GM21737 (cell line): Measurements from ENCODE around the gene KRTAP4-8.
"Not testable (repeated sequence)": the region's sequence is repeated elsewhere in the genome, so short reads cannot be mapped to it uniquely, and the experiment has no call there.

ENCODE experiments used
- ATAC-seq: cut with Tn5 transposase; IDR thresholded peaks from one replicate; pipeline ENCODE4 v1.9.1; 2021; ENCODE audit warnings: mild to moderate bottlenecking, moderate library complexity; ENCODE audit not compliant: unreplicated experiment

KRTAP4-8 gene

DNA sequence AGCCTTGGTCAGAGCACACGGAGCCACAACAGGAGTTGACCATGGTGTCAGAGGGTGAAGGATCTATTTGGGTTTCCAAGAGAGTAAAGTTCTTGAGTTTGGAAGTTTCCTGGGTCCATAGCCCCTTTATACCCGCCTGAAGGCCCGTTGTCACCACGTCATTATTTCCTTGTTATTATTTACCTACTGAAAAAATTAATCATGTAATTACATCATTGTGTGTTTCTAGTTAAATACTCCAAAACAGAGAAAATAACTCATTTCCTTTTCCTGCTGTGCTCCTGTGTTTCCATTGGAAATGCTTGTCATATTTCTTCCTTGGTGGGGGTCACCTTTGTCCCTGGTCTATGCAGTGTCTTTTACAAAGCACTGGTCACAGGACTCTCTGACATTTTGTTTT, at the start of gene KRTAP4-8:
KRTAP4-8 (minus strand) TSS at position 101 of the 400 bp plus-strand sequence; CDS start at position 43, 58 bp downstream.
- ATAC-seq = no peak

DNA sequence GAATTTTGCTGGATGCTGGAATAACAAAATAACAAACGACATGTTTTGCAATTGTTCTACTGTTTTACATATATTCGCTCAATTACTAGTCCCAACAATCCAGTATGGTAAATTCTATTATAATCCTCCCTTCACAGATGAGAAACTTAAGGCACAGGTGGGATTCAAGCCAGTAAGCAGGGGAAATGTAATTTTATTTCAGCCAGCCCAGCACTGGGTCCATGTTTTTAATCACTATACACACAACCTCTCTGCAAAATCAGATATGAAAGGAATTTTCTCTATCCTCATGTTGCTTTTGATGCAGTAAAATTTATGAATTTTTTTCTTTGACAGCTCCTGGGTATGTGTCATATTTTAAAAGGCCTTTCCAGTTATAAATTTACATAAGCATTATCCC, 47.3 kb upstream of the KRTAP4-8 start:
- no peak for ATAC-seq

DNA sequence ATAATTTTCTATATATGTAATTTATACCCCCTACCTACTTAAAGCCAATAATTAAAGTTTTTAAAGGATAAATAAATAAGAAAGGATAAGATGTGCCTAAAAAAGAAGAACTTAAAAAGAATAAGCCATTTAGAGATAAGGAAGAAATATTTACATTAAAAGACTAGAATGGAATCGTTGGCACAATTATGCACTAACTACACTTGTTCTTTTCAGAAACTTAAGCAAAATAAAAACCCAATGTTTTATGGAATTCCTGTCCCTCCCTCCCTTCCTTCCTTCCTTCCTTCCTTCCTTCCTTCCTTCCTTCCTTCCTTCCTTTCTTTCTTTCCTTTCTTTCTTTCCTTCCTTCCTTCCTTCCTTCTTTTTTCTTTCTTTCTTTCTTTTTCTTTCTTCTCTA, 46.9 kb upstream of the KRTAP4-8 start:
- ATAC-seq = no peak

DNA sequence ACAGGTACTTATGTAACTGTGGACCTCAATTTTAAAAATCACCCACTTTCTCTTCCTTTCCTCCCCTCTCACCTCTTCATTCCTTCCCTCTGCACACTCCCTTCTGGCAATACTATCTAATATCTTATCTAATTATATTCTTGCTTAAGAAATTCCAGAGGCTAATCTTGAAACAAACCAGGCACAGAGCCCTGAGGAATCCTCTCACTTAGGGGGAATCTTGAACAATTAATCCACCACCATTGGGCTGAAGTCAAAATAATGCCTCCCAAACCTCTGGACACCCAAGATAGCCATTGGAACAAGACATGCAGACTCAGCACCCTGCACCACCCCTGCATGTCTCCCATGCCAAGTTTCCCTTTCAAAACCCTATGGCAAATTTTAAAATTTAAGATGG, 43.4 kb upstream of the KRTAP4-8 start:
- no peak for ATAC-seq

DNA sequence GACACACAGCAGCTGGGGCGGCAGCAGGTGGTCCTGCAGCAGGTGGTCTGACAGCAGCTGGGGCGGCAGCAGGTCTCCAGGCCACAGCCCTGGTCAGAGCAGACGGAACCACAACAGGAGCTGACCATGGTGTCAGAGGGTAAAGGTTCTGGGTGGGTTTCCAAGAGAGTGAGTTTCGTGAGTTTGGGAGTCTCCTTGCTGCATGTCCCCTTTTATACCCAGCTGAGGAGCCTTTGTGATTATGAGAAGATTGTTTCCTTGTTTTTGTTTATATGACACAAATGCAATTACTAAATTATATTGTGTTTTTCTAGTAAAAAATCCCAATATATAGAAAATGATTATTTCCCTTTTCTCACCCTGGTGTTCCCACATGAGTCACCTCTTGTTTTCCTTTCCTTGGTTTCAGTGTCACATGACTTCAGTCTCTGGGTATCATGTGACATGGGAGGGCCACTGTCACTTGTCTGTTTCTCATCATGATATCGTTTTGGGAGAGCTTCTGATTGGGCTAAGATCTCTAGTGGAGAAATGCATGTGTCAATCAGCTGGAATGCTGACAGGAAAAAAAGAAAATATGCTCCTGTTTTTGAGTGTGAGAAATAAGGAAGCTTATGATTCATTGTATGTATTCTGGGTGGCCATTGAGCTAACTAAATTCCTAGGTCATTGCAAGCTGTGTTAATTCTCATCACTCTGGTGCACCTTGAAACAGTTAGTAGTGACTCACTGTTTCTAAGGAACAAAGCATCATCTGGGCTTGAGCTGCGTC, 42.6 kb upstream of the KRTAP4-8 start, which contains the start of gene KRTAP4-6:
KRTAP4-6 (minus strand) TSS at position 185 of the 772 bp plus-strand sequence; CDS start at position 128, 57 bp downstream.
- no peak for ATAC-seq

DNA sequence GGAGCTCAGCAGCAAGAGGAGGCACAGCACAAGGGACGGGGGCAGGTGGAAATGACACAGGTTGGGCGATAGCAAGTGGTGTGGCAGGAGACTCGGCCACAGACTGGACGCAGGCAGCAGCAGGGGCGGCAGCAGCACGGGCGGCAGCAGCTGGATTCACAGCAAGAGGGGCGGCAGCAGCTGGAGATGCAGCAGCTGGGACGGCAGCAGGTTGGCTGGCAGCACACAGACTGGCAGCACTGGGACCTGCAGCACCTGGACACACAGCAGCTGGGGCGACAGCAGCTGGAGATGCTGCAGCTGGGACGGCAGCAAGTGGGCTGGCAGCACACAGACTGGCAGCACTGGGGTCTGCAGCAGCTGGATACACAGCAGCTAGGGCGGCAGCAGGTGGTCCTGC, 41.9 kb upstream of the KRTAP4-8 start:
- ATAC-seq = not testable (repeated sequence)

DNA sequence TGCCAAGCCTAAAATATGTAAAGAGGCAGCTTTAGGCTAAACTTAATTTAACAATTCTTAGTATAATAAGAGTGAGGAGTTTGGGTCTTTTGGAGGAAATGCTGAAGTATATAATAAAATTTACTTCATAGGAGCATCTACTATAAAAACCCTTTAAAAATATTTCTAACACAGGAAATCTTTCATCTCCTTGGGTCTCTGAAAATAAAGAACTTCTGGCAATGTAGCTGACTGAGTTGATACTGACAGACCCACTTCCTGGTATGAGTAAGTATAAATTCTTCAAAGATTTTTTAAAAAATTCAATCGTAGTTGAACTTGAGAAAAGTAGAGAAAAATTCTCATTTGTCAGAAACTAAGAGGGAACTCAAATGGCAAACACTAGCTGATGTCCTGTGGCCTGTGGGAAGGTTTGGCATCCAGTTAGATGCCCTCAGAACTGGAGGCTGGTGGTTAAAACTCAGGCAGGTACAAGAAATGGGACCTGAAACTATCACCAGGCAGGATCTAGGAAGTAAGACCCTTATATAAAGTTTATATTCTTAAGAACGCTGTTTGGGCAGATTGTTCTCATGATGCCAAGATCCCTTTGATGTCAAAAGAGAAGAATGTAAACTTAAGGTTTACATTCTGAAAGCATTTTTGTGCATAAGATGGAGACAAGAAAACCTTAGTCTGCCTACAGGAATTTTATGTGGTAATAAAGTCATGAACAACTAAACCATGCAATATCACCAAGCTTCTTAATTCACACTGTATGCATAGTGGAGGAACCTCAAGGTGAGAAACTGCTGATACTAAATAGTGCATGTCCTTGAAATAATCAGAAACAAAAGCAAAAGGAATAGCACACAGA, 36.2 kb upstream of the KRTAP4-8 start:
- no peak for ATAC-seq

DNA sequence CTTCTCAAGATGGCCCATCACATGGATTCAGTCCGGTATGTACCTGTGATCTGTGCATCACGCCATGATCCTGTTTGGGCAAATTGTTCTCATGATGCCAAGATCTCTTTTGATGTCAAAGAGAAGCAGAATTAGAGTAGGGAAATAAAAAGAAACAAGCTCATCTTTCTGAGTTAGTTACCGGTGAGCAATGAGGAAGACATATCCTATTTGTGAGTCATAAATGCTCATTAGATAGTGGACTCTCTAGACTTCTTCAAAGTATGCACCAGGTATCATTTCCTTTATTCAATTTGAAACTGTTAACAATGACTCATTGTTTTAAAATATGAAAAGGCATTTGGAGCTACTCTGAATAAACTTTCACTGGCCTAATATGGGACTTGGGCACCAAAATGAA, 34.0 kb upstream of the KRTAP4-8 start:
- no peak for ATAC-seq

DNA sequence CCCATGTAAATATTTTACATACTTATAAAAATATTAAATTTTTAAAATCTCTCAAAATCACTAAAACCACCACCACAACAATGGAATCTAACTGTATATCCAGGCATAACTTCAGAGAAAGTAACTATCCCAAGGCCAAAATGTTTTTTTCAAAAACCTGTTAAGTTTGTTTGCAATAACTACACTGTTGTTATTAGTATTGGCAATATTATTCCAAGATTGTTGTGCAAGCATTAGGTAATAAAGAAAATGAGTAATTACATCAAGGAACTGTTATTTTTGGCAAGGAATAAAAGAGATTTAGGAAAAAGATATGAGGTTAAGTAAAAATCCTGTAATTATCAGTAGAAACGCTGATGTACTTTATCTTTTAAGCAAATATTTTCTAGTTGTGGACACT, 29.4 kb upstream of the KRTAP4-8 start:
- ATAC-seq = no peak

DNA sequence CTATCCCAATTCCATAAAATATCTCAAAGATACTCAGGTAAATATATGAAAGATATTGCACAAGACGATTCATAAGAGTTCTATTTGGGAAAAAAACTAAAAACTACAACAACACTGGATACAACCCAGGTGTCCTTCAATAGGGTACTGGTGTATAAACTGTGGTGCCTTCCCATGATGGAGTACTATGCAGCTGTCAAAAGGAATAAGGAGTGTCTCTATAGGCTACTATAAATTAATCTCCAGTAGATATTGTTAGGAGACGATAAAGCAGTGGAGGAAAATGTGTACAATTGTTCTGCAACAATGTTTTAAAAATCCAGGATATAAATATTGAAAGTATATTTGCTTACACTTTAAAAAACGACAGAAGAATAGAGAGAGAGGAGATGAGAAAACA, 28.5 kb upstream of the KRTAP4-8 start:
- ATAC-seq = no peak

DNA sequence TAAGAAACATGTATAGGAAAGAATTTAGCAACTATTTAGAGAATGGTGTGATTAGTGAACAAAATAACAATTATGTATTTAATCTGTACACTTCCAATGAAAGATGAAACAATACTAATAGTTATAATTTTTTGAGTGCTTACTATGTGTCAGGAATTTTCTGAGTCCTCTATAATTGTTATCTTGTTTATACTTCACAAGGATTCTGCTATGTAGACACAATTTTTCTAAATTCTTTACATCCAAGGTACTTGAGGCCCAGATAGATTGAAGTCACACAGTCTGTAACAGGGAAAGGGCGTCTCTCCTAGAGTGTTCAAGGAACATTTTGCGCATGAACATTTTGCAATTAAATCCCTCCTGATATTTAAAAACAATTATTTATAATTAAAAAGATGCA, 27.1 kb upstream of the KRTAP4-8 start:
- no peak for ATAC-seq

DNA sequence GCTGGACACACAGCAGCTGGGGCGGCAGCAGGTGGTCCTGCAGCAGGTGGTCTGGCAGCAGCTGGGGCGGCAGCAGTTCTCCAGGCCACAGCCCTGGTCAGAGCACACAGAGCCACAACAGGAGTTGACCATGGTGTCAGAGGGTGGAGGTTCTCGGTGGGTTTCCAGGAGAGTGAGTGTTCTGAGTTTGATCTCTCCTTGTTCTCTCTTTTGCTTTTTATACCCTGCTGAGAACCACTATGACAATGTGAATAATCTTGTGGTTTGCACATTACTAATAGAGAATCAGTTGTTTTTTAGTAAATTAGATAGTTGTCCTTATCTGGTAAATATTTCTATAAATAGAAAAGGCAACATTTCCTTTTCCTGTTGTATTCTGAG, 26.0 kb upstream of the KRTAP4-8 start, which contains the start of gene KRTAP4-12:
KRTAP4-12 (minus strand) TSS at position 192 of the 381 bp plus-strand sequence; CDS start at position 132, 60 bp downstream.
- ATAC-seq = not testable (repeated sequence)

DNA sequence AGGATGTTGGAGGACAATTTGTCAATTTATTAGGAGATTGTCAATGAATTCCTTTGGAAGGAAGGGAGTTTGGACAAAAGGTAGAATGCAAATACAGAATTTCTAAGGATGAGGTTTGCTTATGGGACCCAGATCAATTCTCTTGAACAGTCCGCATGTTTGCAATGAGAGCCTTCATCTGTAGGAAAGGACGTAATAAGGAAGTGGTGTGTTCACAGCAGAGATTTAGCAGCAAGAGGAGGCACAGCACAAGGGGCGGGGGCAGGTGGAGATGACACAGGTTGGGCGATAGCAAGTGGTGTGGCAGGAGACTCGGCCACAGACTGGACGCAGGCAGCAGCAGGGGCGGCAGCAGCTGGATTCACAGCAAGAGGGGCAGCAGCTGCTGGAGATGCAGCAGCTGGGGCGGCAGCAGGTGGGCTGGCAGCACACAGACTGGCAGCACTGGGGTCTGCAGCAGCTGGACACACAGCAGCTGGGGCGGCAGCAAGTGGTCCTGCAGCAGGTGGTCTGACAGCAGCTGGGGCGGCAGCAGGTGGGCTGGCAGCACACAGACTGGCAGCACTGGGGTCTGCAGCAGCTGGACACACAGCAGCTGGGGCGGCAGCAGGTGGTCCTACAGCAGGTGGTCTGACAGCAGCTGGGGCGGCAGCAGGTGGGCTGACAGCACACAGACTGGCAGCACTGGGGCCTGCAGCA, 25.5 kb upstream of the KRTAP4-8 start:
- not testable (repeated sequence) for ATAC-seq

DNA sequence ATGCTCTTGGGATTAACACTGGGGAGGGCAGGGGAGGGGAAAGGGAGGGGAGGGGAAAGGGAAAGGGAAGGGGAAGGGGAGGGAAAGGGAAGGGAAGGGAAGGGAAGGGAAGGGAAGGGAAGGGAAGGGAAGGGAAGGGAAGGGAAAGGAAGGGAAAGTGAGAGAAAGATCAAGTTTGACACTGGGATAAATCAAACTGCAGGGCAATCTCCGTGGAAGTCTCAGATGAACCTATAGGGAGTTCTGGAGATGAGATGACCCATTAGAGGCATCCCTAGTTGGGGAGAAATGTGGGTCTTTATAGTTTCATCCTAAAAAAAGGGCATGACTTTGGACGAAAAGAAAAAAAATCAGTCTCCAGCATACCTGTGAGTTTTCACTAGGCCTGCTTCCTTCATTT, 23.8 kb upstream of the KRTAP4-8 start:
- ATAC-seq = no peak

DNA sequence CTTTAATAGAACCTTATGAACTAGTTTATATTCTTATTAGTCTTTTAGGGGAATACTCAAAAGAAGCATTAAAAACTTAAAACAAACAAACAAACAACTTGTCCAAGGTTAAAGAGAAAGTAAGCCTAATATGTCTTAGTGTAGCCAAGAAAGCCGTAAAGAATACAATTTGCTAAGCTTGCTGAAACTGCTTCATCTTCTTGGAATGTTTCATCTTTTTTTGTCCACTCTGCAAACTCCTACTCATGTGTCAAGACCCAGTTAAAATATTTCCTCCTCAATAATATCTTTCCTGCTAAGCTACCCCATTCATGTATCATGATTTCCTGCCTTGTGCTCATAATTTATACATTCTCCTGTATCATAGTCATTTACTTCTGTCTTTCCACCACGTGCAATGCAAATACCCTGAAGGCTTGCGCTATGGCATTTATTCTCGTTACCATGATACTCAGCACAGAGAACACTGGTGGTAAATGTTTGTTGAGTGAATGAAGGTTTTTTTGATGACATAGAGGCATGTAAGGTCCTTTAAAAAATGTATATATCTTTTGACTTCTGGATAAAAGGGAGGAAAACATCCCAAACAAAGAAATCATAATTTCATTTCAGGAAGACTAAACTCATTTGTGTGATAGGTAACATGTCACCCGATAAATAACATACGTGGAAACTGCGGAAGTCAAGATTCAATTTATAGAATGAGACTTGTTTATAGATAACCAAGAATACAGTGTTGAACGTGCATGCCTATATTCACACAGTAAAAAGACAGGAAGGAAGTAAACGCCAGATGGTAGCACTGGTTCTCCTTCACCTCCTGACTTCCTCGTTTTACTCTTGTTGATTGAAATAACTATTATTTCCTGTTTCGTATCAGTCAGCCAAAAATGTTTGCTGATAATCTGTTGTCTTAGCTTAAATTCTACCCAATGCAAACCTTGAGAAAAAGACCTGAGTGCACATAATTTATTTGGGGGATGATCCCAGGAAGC, 22.1 kb upstream of the KRTAP4-8 start:
- not testable (repeated sequence) for ATAC-seq

DNA sequence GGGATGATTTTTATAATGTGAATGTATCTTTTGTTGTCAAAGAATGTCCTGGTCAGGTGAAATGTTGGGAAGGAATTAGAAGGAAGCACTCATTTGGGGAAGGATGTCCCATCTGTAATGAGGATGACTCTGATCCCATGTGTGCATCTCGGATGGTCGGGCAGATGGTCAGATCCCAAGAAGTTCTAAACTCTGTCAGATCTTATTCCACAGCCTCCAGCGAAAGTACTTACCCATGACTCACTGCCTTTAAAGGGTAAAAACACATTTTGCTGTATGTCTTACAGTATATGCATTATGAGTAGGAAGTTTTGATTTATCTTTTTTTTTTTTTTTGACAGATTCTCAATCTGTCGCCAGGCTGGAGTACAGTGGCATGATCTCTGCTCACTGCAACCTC, 20.8 kb upstream of the KRTAP4-8 start:
- no peak for ATAC-seq

DNA sequence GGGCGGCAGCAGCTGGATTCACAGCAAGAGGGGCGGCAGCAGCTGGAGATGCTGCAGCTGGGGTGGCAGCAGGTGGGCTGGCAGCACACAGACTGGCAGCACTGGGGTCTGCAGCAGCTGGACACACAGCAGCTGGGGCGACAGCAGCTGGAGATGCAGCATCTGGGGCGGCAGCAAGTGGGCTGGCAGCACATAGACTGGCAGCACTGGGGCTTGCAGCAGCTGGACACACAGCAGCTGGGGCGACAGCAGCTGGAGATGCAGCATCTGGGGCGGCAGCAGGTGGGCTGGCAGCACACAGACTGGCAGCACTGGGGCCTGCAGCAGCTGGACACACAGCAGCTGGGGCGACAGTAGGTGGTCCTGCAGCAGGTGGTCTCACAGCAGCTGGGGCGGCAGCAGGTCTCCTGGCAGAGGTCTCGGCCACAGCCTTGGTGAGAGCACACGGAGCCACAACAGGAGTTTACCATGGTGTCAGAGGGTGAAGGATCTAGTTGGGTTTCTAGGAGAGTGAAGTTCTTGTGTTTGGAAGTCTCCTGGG, 20.0 kb upstream of the KRTAP4-8 start, which contains the start of gene KRTAP4-11:
KRTAP4-11 (minus strand) TSS at position 528 of the 541 bp plus-strand sequence; CDS start at position 470, 58 bp downstream.
- not testable (repeated sequence) for ATAC-seq

DNA sequence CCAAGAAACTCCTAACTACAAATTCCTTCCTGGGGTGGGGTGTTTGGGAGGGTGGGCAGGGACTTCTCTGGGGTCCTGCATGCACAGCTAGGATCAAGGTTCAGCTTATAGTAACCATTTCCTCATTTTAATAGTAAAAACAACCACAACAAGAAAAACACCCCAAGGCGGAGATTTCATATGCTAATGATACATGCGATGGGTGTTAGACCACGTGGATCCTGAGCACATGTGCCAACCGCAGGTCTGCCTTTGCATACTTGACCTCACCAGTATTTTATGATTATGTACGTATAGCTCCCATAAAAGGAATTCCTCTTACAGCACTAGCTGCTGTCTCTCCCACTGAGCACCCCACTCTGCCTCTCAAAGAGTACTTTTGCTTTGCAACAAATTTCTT, 18.4 kb upstream of the KRTAP4-8 start:
- ATAC-seq = no peak

DNA sequence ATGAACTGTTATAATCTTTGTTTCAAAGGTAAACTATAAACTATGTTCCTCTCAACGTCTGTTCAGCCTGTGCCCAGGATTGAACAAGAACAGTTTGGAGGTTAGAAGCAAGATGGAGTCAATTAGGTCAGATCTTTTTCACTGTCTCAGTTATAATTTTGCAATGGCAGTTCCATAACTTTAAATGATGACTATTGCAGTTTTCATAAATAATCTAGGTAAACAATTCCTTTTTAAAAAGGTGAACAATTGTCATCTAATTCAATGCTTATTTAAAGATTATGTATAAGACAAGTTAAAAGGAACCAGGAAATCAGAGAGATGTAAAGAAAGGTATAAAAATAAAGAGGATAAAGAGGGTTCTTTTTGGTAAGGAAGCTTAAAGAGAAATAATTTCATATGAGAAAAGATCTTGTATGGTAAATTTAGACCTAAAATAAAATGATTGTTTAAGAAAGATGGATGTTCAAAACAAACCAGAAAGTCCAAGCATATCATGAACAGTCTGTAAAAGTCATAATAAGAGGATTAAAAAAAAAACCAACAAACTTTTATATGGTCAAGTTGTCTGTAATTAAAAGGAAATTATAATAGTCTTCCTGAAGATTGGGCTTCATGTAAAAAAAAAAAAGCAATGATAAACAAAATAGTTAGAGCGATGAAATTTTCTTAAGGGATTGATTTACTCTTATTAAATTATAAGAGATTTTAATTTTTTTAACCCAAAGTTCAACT, 13.4 kb upstream of the KRTAP4-8 start:
- no peak for ATAC-seq
